Astrocyte of the spinal cord (primary cell): ENCODE measurements around the gene MMEL1.

Experiments used
- DNase-seq: peaks from one replicate; pipeline ENCODE4 v3.0.0; 2011; ENCODE audit warnings: low read depth, low spot score
- H3K4me3 ChIP-seq: 2 replicates; pipeline ENCODE4 v1.5.1; 2011; ENCODE audit warnings: low read depth, mild to moderate bottlenecking, low read length, moderate library complexity
- in situ Hi-C: cut with HindIII; loops from 2 replicates; pipeline ENCODE4 v1.10.0; 2017; ENCODE audit warnings: low sequenced_read_pairs
- TF ChIP-seq, protein P1 (sequence below): IDR thresholded peaks from 2 replicates; pipeline ENCODE4 v1.5.1; 2012; ENCODE audit warnings: low read depth, mild to moderate bottlenecking, low read length, inconsistent platforms

The MMEL1 gene

GRCh38 chr1:2561898-2562895 lies 70.6 kb downstream of the MMEL1 start:
- H3K4me3 ChIP-seq: no peak overlapping the region
- TF ChIP-seq, protein P1, sequence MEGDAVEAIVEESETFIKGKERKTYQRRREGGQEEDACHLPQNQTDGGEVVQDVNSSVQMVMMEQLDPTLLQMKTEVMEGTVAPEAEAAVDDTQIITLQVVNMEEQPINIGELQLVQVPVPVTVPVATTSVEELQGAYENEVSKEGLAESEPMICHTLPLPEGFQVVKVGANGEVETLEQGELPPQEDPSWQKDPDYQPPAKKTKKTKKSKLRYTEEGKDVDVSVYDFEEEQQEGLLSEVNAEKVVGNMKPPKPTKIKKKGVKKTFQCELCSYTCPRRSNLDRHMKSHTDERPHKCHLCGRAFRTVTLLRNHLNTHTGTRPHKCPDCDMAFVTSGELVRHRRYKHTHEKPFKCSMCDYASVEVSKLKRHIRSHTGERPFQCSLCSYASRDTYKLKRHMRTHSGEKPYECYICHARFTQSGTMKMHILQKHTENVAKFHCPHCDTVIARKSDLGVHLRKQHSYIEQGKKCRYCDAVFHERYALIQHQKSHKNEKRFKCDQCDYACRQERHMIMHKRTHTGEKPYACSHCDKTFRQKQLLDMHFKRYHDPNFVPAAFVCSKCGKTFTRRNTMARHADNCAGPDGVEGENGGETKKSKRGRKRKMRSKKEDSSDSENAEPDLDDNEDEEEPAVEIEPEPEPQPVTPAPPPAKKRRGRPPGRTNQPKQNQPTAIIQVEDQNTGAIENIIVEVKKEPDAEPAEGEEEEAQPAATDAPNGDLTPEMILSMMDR: no peak
- in situ Hi-C loops: no loop called here
- no peak for DNase-seq

DNA sequence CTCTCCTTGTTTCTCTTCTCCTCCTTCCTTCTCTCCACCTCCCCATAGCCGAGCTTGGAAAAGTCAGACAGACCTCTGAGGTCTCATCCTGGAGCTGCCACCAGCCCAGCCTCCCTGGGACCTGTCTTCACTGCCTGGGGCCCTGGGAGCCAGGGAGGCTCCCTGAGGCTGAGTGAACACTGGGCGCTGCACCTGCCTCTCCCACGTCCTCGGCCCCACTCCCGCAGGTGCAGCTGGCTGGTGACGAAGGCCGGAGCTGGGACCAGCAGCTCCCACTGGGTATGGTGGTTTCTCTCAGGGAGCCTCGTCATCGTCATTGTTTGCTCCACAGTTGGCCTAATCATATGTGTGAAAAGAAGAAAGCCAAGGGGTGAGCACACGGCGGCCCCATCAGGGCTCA lies 71.4 kb downstream of the MMEL1 start:
- DNase-seq: no peak
- no peak overlapping the region for H3K4me3 ChIP-seq
- in situ Hi-C loops: no loop called here
- TF ChIP-seq, protein P1: no peak

DNA sequence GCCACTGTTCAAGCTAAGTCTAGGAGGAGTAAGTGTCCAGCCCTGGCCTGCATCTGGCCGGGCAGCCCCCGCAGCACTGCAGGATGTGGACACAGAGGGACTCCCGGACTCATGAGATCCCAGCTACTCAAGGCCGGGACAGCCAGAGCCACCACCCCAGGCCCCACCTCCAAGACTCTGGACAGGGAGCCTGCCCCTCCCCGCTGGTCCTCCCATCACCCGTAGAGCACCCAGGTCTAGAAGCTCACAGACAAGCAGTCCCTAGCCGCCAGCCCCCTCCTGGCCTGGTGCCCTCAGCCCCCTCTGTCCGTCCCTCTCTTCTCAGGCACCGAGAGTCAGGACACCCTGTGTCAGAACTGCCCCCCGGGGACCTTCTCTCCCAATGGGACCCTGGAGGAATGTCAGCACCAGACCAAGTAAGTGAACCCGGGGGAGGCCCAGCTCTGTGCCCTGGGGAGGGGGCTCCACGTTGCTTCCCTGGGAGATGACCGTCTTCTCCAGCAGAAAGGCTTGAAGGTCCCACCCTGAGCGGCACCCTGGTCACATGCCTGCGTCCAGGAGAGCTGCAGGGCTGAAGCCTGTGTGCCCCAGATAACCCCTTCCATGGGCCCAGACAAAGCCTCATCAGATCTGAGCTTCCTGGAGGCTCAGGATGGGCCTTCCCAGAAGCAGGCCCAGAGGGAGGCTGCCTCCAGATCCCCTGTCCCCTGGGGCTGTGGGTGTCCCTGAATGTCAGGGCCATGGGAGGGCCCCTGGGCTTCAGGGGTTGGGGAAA lies 72.3 kb downstream of the MMEL1 start:
- H3K4me3 ChIP-seq: no peak overlapping the region
- no peak for DNase-seq
- in situ Hi-C loops: no loop called here
- TF ChIP-seq, protein P1: no peak

DNA sequence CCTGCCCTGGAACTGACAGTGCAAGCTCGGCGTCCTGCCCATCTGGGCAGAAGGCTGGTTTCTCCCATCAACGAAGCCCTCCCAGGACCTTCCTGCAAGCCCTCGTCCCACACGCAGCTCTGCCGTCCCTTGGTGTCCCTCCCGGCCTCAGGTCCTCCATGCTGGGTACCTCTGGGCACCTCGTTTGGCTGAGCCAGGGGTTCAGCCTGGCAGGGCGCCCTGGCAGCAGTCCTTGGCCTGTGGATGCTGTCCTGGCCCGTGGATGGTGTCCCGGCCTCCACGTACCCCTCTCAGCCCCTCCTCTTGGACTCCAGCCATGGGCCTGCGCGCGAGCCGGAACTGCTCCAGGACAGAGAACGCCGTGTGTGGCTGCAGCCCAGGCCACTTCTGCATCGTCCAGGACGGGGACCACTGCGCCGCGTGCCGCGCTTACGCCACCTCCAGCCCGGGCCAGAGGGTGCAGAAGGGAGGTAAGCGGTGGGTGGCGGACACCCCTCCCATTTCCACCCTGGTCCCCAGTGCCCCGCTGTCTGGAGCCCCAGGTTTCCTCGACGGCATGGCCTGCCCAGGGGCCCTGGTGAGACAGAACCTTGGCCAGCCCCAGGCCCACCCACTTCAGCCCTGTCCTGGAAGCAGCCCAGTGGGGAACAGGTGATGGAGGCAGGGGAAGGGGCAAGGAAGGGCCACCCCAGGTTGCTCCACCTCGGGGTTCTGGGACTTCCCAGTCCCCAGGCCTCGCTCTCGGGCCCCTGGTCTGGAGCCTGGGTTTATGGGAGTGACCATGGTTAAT lies 73.1 kb downstream of the MMEL1 start:
- in situ Hi-C loops: no loop called here
- DNase-seq: no peak
- TF ChIP-seq, protein P1: no peak
- no peak overlapping the region for H3K4me3 ChIP-seq

- DNase-seq: no peak
- TF ChIP-seq, protein P1: no peak
- no peak overlapping the region for H3K4me3 ChIP-seq
- in situ Hi-C loops: no loop called here
Measured at GRCh38 chr1:2558861-2559260, 74.0 kb downstream of the MMEL1 start.

GRCh38 chr1:2558420-2558819 lies 74.4 kb downstream of the MMEL1 start:
- in situ Hi-C loops: no loop called here
- no peak for DNase-seq
- H3K4me3 ChIP-seq: no peak overlapping the region
- TF ChIP-seq, protein P1: no peak
